WTC11 (cell line): ENCODE results near the gene DNAJC17. TPM values are rescaled to one million over a fixed set of nuclear protein-coding genes. Genes with fewer than 3 reads are reported as not detected.

Source experiments
- total RNA-seq: library from RNA; stranded (reverse); gene quantifications from 3 replicates; pipeline ENCODE4 v1.2.3, GENCODE V29; 2021

Gene DNAJC17
- total RNA-seq, 1 experiment from 2014 or later = 49.8 TPM

Other genes starting within 250 kb of the DNAJC17 start
- gene CCDC32, start 242.4 kb downstream of the DNAJC17 start, total RNA-seq = 12.8 to 15.6 TPM (median 13.7 TPM) in 3 replicates
- gene RPUSD2, start 238.2 kb downstream of the DNAJC17 start, total RNA-seq = 28.5 to 34.2 TPM (median 30.8 TPM) in 3 replicates
- 18.4 to 24.0 TPM (median 21.1 TPM) in 3 replicates for gene KNL1, start 213.2 kb downstream of the DNAJC17 start, total RNA-seq
- 29.7 to 36.4 TPM (median 31.0 TPM) in 3 replicates for gene RAD51, start 112.3 kb downstream of the DNAJC17 start, total RNA-seq
- 21.7 to 25.9 TPM (median 22.8 TPM) in 3 replicates for gene RMDN3, start 52.2 kb downstream of the DNAJC17 start, total RNA-seq
- gene GCHFR, start 43.4 kb downstream of the DNAJC17 start, total RNA-seq = 42.3 to 63.8 TPM (median 62.9 TPM) in 3 replicates
- gene C15orf62, start 37.5 kb downstream of the DNAJC17 start, total RNA-seq = 0.46 to 0.92 TPM (median 0.72 TPM) in 3 replicates
- gene ZFYVE19, start 384 bp downstream of the DNAJC17 start, total RNA-seq = 17.3 to 18.9 TPM (median 17.6 TPM) in 3 replicates
- 0.25 TPM in 1 of 3 replicates, not detected in the others for gene PPP1R14D, start 21.2 kb upstream of the DNAJC17 start, total RNA-seq
- gene SPINT1, start 36.6 kb upstream of the DNAJC17 start, total RNA-seq = 140 to 153 TPM (median 144 TPM) in 3 replicates
- 5.0 to 5.4 TPM (median 5.1 TPM) in 3 replicates for gene RHOV, start 66.8 kb upstream of the DNAJC17 start, total RNA-seq
- gene VPS18, start 87.0 kb upstream of the DNAJC17 start, total RNA-seq = 22.0 to 27.3 TPM (median 24.1 TPM) in 3 replicates
- 0.94 to 1.6 TPM (median 1.1 TPM) in 3 replicates for gene DLL4, start 121.9 kb upstream of the DNAJC17 start, total RNA-seq
- gene CHAC1, start 146.0 kb upstream of the DNAJC17 start, total RNA-seq = 17.2 to 31.0 TPM (median 17.7 TPM) in 3 replicates